GM12878 (cell line): ENCODE results near the gene ABCC4. TPM values are rescaled to one million over a fixed set of nuclear protein-coding genes. Genes with fewer than 3 reads are reported as not detected.

Experiments
- CBFB ChIP-seq: IDR thresholded peaks from 2 replicates; pipeline ENCODE4 v1.6.1; 2016; ENCODE audit warnings: antibody characterized with exemption, low read depth
- CHD2 ChIP-seq: IDR thresholded peaks from 2 replicates; pipeline ENCODE4 v1.6.1; 2011; ENCODE audit warnings: low read depth, low read length, improper control_type of control experiment, borderline replicate concordance
- GABPA ChIP-seq: IDR thresholded peaks from 2 replicates; pipeline ENCODE4 v1.6.1; 2014; ENCODE audit warnings: antibody characterized with exemption, low read depth, mild to moderate bottlenecking, inconsistent platforms
- HDAC2 ChIP-seq: fragments of 200-600 bp; sonication (generic); IDR thresholded peaks from 2 replicates; pipeline ENCODE4 v1.6.1; 2017
- IKZF1 ChIP-seq: fragments of 450-650 bp; conservative IDR thresholded peaks from 2 replicates; pipeline ENCODE4 v1.6.1; 2017; ENCODE audit warnings: antibody characterized with exemption, mild to moderate bottlenecking
- MEF2A ChIP-seq: IDR thresholded peaks from 2 replicates; pipeline ENCODE4 v1.6.1; 2011; ENCODE audit warnings: low read depth, mild to moderate bottlenecking, low read length, moderate library complexity; ENCODE audit not compliant: insufficient read depth
- MTA2 ChIP-seq: fragments of 450-650 bp; IDR thresholded peaks from 2 replicates; pipeline ENCODE4 v1.6.1; 2016; ENCODE audit warnings: low read depth, mild to moderate bottlenecking, moderate library complexity
- MYB ChIP-seq: fragments of 150-350 bp; IDR thresholded peaks from 2 replicates; pipeline ENCODE4 v1.6.1; 2014; ENCODE audit warnings: mild to moderate bottlenecking, low read depth, low read length, borderline replicate concordance
- NFIC ChIP-seq: IDR thresholded peaks from 2 replicates; pipeline ENCODE4 v1.6.1; 2012; ENCODE audit warnings: low read depth, mild to moderate bottlenecking, inconsistent platforms, low read length, moderate library complexity
- NFYA ChIP-seq: IDR thresholded peaks from 2 replicates; pipeline ENCODE4 v1.6.1; 2011; ENCODE audit warnings: low read depth, mild to moderate bottlenecking, low read length, improper control_type of control experiment, borderline replicate concordance
- NR2C2 ChIP-seq: IDR thresholded peaks from 2 replicates; pipeline ENCODE4 v1.6.1; 2011; ENCODE audit warnings: borderline replicate concordance, low read depth; ENCODE audit not compliant: control insufficient read depth, insufficient read length
- RAD21 ChIP-seq: IDR thresholded peaks from 2 replicates; pipeline ENCODE4 v1.6.1; 2011; ENCODE audit warnings: mild to moderate bottlenecking, low read depth, low read length, moderate library complexity; ENCODE audit not compliant: insufficient read depth
- RB1 ChIP-seq: fragments of 450-650 bp; formaldehyde crosslinking; IDR thresholded peaks from 2 replicates; pipeline ENCODE4 v1.6.1; 2017; ENCODE audit warnings: mild to moderate bottlenecking, borderline replicate concordance
- RUNX3 ChIP-seq: IDR thresholded peaks from 2 replicates; pipeline ENCODE4 v1.6.1; 2012; ENCODE audit warnings: low read length, inconsistent platforms
- SREBF2 ChIP-seq: IDR thresholded peaks from 2 replicates; pipeline ENCODE4 v1.6.1; 2012; ENCODE audit warnings: mild to moderate bottlenecking, low read length
- TCF3 ChIP-seq: IDR thresholded peaks from 2 replicates; pipeline ENCODE4 v1.6.1; 2012; ENCODE audit warnings: low read depth, mild to moderate bottlenecking, low read length, borderline replicate concordance; ENCODE audit not compliant: insufficient read depth
- ZBTB33 ChIP-seq: fragments of 450-650 bp; IDR thresholded peaks from 2 replicates; pipeline ENCODE4 v1.6.1; 2017; ENCODE audit warnings: mild to moderate bottlenecking
- ZBTB40 ChIP-seq: fragments of 450-650 bp; IDR thresholded peaks from 2 replicates; pipeline ENCODE4 v1.6.1; 2016; ENCODE audit warnings: mild to moderate bottlenecking, moderate library complexity, borderline replicate concordance
- ZSCAN29 ChIP-seq: fragments of 450-650 bp; IDR thresholded peaks from 2 replicates; pipeline ENCODE4 v1.6.1; 2017; ENCODE audit warnings: mild to moderate bottlenecking, moderate library complexity
- polyA plus RNA-seq, 11 experiments: library from polyadenylated mRNA; depleted of rRNA in 4 of 11; unstranded in 6 of 11; stranded (reverse) in 5 of 11; fragments of >200 nt; fragmentation: Nextera tagmentation in 4 of 11; fragmentation: Illumina TruSeq in 1 of 11; extraction: Ambion mirVana in 4 of 11; extraction: Trizol in 1 of 11; gene quantifications; 1 replicate in 1 of 11; 2 replicates in 10 of 11; pipeline versions ENCODE4 v1.2.1 to v1.2.3, GENCODE V29; 2011 to 2016; ENCODE audit warnings: inconsistent platforms in 2 of 11, missing spikeins in 2 of 11, low read depth in 1 of 11
- total RNA-seq, 4 experiments: library from RNA; depleted of rRNA in 3 of 4; stranded (reverse); fragments of >200 nt in 3 of 4; fragmentation: Illumina TruSeq in 1 of 4; extraction: Trizol in 1 of 4; gene quantifications; 2 replicates each; pipeline versions ENCODE4 v1.2.1 to v1.2.3, GENCODE V29; 2013 to 2021
- TF ChIP-seq, protein P1 (sequence below): fragments of 450-650 bp; IDR thresholded peaks from 2 replicates; pipeline ENCODE4 v1.6.1; 2018; ENCODE audit warnings: borderline replicate concordance, mild to moderate bottlenecking; ENCODE audit not compliant: partially characterized antibody
- TF ChIP-seq, protein P2 (sequence below): fragments of 450-650 bp; conservative IDR thresholded peaks from 2 replicates; pipeline ENCODE4 v1.6.1; 2017; ENCODE audit warnings: mild to moderate bottlenecking, moderate library complexity

ABCC4 gene
- total and polyA plus RNA-seq, 10 of the 15 experiments (the other 5 are each of a cell fraction or from before 2014, with no cell fraction given) = 7.2 to 44.4 (median 24.1) TPM

DNA sequence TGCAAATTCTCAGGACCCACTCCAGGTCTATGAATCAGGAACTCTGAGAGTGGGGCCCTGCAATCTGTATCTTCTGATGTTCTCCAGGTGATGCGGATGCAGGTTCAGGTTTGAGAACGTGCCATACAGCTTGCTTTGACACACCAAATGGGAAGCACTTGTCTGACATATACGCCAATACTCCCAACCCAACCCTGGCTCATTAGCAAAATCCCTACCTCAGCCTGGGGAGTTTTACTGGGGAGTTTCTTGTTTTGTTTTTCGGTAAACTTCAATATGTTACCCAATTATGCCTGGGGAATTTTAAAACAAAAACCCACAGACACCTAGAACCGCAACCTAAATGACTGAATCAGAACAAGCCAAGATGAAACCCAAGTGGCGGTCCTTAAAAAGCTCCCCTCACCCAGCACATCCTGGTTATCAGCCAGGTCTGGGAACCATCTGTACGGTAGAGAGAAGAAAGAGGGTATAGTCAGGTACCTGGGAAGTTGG lies 41.2 kb downstream of the ABCC4 start (continued):
- TF ChIP-seq ZSCAN29 (no peak), TCF3 (peak; percentile 67; the same call in 1 of the 2 replicates), CHD2 (0 out of 2 replicates have a peak, but pooled peaks have one; percentile 54), MEF2A (peak; percentile 72), MYB (no peak), NR2C2 (no peak), ZBTB40 (no peak), IKZF1 (peak; percentile 95), RAD21 (no peak), CBFB (peak; percentile 81; the same call in 1 of the 2 replicates), SREBF2 (no peak), MTA2 (peak; percentile 99), NFYA (no peak), HDAC2 (no peak), NFIC (peak; percentile 96), GABPA (no peak; the same call in 1 of the 2 replicates), RB1 (no peak), RUNX3 (peak; percentile 99), ZBTB33 (no peak)
- TF ChIP-seq, protein P1, sequence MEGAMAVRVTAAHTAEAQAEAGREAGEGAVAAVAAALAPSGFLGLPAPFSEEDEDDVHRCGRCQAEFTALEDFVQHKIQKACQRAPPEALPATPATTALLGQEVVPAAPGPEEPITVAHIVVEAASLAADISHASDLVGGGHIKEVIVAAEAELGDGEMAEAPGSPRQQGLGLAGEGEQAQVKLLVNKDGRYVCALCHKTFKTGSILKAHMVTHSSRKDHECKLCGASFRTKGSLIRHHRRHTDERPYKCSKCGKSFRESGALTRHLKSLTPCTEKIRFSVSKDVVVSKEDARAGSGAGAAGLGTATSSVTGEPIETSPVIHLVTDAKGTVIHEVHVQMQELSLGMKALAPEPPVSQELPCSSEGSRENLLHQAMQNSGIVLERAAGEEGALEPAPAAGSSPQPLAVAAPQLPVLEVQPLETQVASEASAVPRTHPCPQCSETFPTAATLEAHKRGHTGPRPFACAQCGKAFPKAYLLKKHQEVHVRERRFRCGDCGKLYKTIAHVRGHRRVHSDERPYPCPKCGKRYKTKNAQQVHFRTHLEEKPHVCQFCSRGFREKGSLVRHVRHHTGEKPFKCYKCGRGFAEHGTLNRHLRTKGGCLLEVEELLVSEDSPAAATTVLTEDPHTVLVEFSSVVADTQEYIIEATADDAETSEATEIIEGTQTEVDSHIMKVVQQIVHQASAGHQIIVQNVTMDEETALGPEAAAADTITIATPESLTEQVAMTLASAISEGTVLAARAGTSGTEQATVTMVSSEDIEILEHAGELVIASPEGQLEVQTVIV = no peak
- TF ChIP-seq, protein P2, sequence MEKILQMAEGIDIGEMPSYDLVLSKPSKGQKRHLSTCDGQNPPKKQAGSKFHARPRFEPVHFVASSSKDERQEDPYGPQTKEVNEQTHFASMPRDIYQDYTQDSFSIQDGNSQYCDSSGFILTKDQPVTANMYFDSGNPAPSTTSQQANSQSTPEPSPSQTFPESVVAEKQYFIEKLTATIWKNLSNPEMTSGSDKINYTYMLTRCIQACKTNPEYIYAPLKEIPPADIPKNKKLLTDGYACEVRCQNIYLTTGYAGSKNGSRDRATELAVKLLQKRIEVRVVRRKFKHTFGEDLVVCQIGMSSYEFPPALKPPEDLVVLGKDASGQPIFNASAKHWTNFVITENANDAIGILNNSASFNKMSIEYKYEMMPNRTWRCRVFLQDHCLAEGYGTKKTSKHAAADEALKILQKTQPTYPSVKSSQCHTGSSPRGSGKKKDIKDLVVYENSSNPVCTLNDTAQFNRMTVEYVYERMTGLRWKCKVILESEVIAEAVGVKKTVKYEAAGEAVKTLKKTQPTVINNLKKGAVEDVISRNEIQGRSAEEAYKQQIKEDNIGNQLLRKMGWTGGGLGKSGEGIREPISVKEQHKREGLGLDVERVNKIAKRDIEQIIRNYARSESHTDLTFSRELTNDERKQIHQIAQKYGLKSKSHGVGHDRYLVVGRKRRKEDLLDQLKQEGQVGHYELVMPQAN = no peak
